Activated naive CD8-positive, alpha-beta T cell treated with anti-CD3 and anti-CD28 coated beads for 36 hours (primary cell): ENCODE results near the gene EPX. TPM values are rescaled to one million over a fixed set of nuclear protein-coding genes. Genes with fewer than 3 reads are reported as not detected.

Experiments used
- DNase-seq: peaks from one replicate; pipeline ENCODE4 v3.0.0; 2021
- H3K27ac Mint-ChIP-seq: one replicate; pipeline ENCODE4 v1.8.0; 2022; ENCODE audit warnings: mild to moderate bottlenecking, moderate library complexity, mixed read lengths
- H3K27me3 Mint-ChIP-seq: one replicate; pipeline ENCODE4 v1.8.0; 2022; ENCODE audit warnings: mild to moderate bottlenecking, mixed read lengths
- H3K36me3 Mint-ChIP-seq: one replicate; pipeline ENCODE4 v1.8.0; 2021; ENCODE audit warnings: mild to moderate bottlenecking, mixed read lengths
- H3K4me1 Mint-ChIP-seq: one replicate; pipeline ENCODE4 v1.8.0; 2021; ENCODE audit warnings: mixed read lengths
- H3K4me3 Mint-ChIP-seq: one replicate; pipeline ENCODE4 v1.8.0; 2022; ENCODE audit warnings: mild to moderate bottlenecking, moderate library complexity, mixed read lengths
- H3K9me3 Mint-ChIP-seq: one replicate; pipeline ENCODE4 v1.8.0; 2022; ENCODE audit warnings: mixed read lengths
- total RNA-seq, 2 experiments: library from RNA; stranded (reverse); gene quantifications; one replicate each; pipeline ENCODE4 v1.2.3, GENCODE V29; 2021

EPX gene
- total RNA-seq, 2 experiments from 2014 or later = not detected

GRCh38 chr17:58174871-58175270 lies 17.7 kb upstream of the EPX start:
- Mint-ChIP-seq H3K27me3 (no peaks in the 10 kb centered on the region), H3K4me3 (no peak overlapping the region), H3K4me1 (peaks cover 23% of the 10 kb centered on the region), H3K9me3 (no peaks in the 10 kb centered on the region), H3K27ac (no peak overlapping the region), H3K36me3 (no peaks in the 10 kb centered on the region)
- no peak for DNase-seq

- Mint-ChIP-seq H3K4me1 (peaks cover 14% of the 10 kb centered on the region), H3K27me3 (no peaks in the 10 kb centered on the region), H3K36me3 (no peaks in the 10 kb centered on the region), H3K4me3 (no peak overlapping the region), H3K9me3 (no peaks in the 10 kb centered on the region), H3K27ac (no peak overlapping the region)
- DNase-seq = no peak
Observed at GRCh38 chr17:58176200-58176599, 16.3 kb upstream of the EPX start.

GRCh38 chr17:58181796-58182195 lies 10.7 kb upstream of the EPX start:
- Mint-ChIP-seq H3K4me3 (no peak overlapping the region), H3K4me1 (no peaks in the 10 kb centered on the region), H3K36me3 (no peaks in the 10 kb centered on the region), H3K27ac (no peak overlapping the region), H3K27me3 (no peaks in the 10 kb centered on the region), H3K9me3 (no peaks in the 10 kb centered on the region)
- no peak for DNase-seq

- Mint-ChIP-seq H3K27ac (no peak overlapping the region), H3K27me3 (no peaks in the 10 kb centered on the region), H3K9me3 (no peaks in the 10 kb centered on the region), H3K4me3 (no peak overlapping the region), H3K36me3 (no peaks in the 10 kb centered on the region), H3K4me1 (no peaks in the 10 kb centered on the region)
- DNase-seq = no peak
Observed at GRCh38 chr17:58183514-58183913, 9.0 kb upstream of the EPX start.

- no peak for DNase-seq
- Mint-ChIP-seq H3K27me3 (peaks cover 1% of the 10 kb centered on the region), H3K9me3 (no peaks in the 10 kb centered on the region), H3K4me1 (no peaks in the 10 kb centered on the region), H3K36me3 (no peaks in the 10 kb centered on the region), H3K4me3 (no peak overlapping the region), H3K27ac (no peak overlapping the region)
Observed at GRCh38 chr17:58184308-58184985, 8.1 kb upstream of the EPX start.

GRCh38 chr17:58184986-58185761 lies 7.4 kb upstream of the EPX start:
- Mint-ChIP-seq H3K36me3 (no peaks in the 10 kb centered on the region), H3K27me3 (peaks cover 7% of the 10 kb centered on the region), H3K4me3 (no peak overlapping the region), H3K4me1 (no peaks in the 10 kb centered on the region), H3K9me3 (no peaks in the 10 kb centered on the region), H3K27ac (no peak overlapping the region)
- no peak for DNase-seq

GRCh38 chr17:58186591-58186990 lies 5.9 kb upstream of the EPX start:
- Mint-ChIP-seq H3K4me1 (no peaks in the 10 kb centered on the region), H3K27ac (no peak overlapping the region), H3K27me3 (peaks cover 18% of the 10 kb centered on the region), H3K4me3 (no peak overlapping the region), H3K9me3 (no peaks in the 10 kb centered on the region), H3K36me3 (no peaks in the 10 kb centered on the region)
- DNase-seq = no peak

- H3K36me3 Mint-ChIP-seq = no peaks in the 10 kb centered on the region
- H3K4me3 Mint-ChIP-seq = no peak overlapping the region
- no peaks in the 10 kb centered on the region for H3K4me1 Mint-ChIP-seq
- H3K9me3 Mint-ChIP-seq = no peaks in the 10 kb centered on the region
- H3K27ac Mint-ChIP-seq = no peak overlapping the region
- no peak for DNase-seq
- H3K27me3 Mint-ChIP-seq = peaks cover 18% of the 10 kb centered on the region
Observed at GRCh38 chr17:58187063-58187462, 5.5 kb upstream of the EPX start.

GRCh38 chr17:58187675-58188074 lies 4.9 kb upstream of the EPX start:
- H3K4me3 Mint-ChIP-seq = no peak overlapping the region
- H3K27ac Mint-ChIP-seq = no peak overlapping the region
- no peak for DNase-seq
- H3K4me1 Mint-ChIP-seq = no peaks in the 10 kb centered on the region
- H3K9me3 Mint-ChIP-seq = no peaks in the 10 kb centered on the region
- peaks cover 18% of the 10 kb centered on the region for H3K27me3 Mint-ChIP-seq
- H3K36me3 Mint-ChIP-seq = no peaks in the 10 kb centered on the region

GRCh38 chr17:58189436-58190146 lies 2.9 kb upstream of the EPX start:
- Mint-ChIP-seq H3K4me1 (no peaks in the 10 kb centered on the region), H3K4me3 (no peak overlapping the region), H3K27me3 (peaks cover 18% of the 10 kb centered on the region), H3K9me3 (no peaks in the 10 kb centered on the region), H3K36me3 (no peaks in the 10 kb centered on the region), H3K27ac (no peak overlapping the region)
- no peak for DNase-seq

GRCh38 chr17:58191241-58191896 lies 1.2 kb upstream of the EPX start:
- no peak overlapping the region for H3K4me3 Mint-ChIP-seq
- no peak overlapping the region for H3K27ac Mint-ChIP-seq
- H3K4me1 Mint-ChIP-seq = no peaks in the 10 kb centered on the region
- DNase-seq = no peak
- H3K36me3 Mint-ChIP-seq = no peaks in the 10 kb centered on the region
- no peaks in the 10 kb centered on the region for H3K9me3 Mint-ChIP-seq
- H3K27me3 Mint-ChIP-seq = peaks cover 20% of the 10 kb centered on the region

GRCh38 chr17:58193641-58194255 lies 1.2 kb downstream of the EPX start:
- H3K4me3 Mint-ChIP-seq = no peak overlapping the region
- no peaks in the 10 kb centered on the region for H3K36me3 Mint-ChIP-seq
- no peak overlapping the region for H3K27ac Mint-ChIP-seq
- H3K4me1 Mint-ChIP-seq = no peaks in the 10 kb centered on the region
- no peaks in the 10 kb centered on the region for H3K9me3 Mint-ChIP-seq
- no peak for DNase-seq
- peaks cover 29% of the 10 kb centered on the region for H3K27me3 Mint-ChIP-seq

- Mint-ChIP-seq H3K36me3 (no peaks in the 10 kb centered on the region), H3K4me3 (no peak overlapping the region), H3K9me3 (no peaks in the 10 kb centered on the region), H3K27me3 (peaks cover 22% of the 10 kb centered on the region), H3K27ac (no peak overlapping the region), H3K4me1 (peaks cover 3% of the 10 kb centered on the region)
- no peak for DNase-seq
Observed at GRCh38 chr17:58195518-58196123, 3.1 kb downstream of the EPX start.

- Mint-ChIP-seq H3K36me3 (no peaks in the 10 kb centered on the region), H3K9me3 (no peaks in the 10 kb centered on the region), H3K27ac (no peak overlapping the region), H3K4me3 (no peak overlapping the region), H3K27me3 (peaks cover 16% of the 10 kb centered on the region), H3K4me1 (peaks cover 3% of the 10 kb centered on the region)
- no peak for DNase-seq
Observed at GRCh38 chr17:58196610-58197009, 4.1 kb downstream of the EPX start.
